ENCODE results near the gene RTL10.

RTL10 gene

DNA sequence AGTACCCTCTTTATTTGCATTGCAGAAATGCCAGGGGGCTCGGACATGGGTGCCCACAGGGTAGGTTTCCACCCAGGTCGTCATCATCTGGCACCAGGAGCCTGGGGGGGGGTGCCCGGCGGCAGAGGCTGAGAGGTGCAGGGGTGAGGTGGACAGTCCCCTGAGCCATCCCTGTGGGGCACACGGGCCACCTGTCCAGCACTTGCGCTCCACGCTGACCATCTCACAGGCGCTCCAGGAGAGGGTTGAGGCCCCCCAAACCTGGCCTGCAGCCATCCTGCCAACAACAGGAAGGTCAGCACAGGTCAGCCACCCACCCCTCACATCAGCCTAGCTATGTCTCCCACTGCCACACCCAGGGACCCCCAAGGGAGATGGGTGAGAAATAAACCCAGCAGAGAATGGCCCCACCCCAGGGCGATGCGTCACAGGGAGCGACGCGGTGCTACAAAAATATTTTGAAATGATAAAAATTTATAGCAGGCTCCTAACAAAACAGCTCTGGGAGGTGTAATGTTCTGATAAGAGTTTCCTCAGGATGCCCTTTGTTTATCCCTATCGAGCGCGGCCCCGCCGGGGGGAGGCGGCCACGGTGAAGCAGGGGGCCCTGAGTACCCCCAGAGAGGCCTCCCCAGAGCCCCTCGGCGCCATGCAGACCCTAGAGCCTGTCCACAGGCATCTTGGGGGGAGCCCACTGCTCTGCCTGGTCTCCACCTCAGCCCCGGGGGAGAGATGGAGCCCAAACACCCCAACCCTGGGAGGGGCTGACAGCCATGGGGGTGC lies 21.0 kb upstream of the RTL10 start:
- no peak for ATAC-seq

DNA sequence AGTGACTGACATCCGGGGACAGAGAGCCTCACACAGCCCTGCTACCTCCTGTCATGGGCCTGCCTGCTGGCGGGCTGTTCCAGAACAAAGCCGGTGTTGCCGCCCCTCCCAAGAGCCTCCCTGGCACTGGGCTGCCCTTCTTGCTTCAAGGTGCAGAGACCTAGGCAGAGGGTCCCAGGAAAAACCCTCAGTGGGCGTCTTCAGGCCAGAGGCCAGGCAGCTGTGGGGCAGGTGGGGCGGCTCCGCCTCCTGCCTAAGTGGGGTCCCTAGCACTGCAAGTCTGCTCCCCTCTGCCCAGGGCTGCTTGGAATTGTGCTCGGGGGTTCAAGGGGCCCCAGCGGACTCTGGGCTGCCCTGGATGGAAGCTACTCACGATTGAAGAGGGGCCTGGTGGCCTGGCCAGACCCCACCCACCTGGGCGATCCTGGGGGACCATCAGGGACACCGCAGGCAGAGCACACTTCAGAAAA lies 20.4 kb upstream of the RTL10 start:
- ATAC-seq: no peak

GRCh38 chr22:19874307-19875060 lies 19.8 kb upstream of the RTL10 start:
- ATAC-seq: peak; percentile 49 to 58

DNA sequence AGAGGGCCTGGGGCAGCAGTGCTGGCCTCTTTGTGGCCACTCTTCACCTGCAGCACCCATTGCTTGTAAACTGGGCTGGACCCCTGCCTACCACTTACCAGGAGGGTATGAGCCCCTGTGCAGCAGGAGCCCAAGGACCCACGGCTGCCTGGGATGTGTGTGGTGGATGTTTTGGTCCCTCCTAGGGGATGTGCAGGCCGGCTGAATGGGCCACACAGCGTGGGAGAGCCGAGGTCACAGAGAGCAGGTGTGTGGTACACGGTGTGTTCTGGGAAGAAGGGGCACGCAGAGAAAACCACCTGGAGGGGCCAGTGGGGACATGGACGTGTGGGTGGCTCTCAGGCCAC lies 19.3 kb upstream of the RTL10 start:
- no peak for ATAC-seq

- ATAC-seq: no peak
Measured at GRCh38 chr22:19873138-19873959, 18.7 kb upstream of the RTL10 start.

GRCh38 chr22:19872779-19873137 lies 18.1 kb upstream of the RTL10 start:
- no peak for ATAC-seq

DNA sequence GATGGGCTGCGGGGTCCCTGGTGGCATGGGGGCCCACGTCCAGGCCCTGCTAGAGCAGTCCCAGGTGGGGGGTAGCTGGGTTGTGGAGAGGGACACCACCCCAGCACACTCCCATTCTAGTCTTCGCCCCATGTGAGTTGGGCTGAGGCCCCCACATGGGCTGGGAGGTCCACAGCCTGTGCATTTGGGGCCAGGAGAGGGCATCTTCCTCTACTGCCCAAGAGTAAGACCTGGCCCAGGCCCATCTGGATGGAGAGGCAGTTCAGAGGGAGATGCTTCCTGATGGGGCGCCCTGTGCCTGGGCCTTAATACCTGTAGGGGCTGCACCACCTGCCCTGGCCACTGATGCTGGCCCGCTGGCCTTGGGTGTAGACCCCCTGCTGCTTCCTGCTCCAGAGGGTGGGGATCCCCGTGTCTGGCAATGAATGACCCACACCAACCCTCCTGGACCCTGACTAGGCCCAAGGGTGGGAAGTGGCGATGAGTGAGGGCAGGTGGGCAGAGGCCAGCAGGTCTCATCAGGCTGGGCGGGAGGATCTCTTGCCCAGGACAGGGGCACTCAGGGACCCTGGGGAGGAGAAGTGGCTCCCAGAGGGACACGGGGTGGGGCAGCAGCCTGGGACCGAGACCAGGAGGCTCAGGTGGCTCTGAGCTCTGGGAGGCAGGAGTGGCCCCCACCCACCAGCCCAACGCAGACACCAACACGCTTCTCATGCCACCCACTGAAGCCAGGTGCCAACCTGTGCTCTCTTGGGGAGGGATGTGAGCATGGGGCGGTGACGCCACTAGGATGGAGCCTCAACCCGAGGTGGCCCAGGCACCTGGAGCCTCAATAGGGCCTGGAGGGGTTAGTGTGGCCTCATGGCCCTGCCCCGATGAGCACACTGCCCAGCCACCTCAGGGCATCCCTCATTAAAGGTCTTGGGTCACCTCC lies 17.4 kb upstream of the RTL10 start:
- no peak for ATAC-seq

DNA sequence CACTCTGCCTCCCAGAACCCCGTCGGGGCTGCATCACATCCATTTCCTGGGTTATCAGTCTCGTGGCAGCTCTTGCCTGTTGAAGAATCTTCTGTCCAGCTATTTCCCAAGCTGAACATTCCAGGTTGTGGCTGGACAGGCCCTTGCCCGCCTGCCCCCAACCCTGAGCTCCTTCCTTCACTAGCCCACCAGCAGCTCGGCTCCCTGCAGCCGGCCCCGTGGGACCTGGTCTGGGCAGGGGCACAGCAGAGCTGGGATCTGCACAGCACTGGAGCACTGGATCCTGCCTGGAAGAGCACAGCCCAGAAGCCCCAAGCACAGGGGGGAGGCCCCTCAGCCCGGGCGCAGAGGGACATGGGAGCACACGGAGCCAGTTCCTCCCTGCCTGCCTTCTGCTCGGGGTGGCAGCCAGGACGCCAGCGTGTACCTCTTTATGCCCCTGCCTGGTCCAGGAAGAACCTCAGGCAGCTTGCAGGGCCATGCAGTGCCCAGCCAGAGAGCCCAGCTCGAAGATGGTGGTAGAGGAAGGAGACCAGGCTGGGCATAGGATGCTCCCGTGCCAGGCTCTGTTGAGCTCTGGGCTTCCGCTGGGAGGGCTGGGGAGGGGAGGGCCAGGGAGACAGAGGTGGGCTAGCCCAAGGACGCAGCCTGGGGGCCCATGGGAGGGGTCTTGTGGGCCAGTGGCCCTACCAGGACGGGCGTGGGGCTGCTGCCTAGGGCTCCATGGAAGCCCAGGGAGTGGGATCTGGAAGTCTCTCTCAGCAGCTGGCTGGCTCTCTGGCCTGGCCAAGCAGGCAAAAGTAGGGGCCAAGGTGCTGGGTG lies 16.6 kb upstream of the RTL10 start:
- ATAC-seq: no peak

- no peak for ATAC-seq
Measured at GRCh38 chr22:19870153-19871022, 15.7 kb upstream of the RTL10 start.

DNA sequence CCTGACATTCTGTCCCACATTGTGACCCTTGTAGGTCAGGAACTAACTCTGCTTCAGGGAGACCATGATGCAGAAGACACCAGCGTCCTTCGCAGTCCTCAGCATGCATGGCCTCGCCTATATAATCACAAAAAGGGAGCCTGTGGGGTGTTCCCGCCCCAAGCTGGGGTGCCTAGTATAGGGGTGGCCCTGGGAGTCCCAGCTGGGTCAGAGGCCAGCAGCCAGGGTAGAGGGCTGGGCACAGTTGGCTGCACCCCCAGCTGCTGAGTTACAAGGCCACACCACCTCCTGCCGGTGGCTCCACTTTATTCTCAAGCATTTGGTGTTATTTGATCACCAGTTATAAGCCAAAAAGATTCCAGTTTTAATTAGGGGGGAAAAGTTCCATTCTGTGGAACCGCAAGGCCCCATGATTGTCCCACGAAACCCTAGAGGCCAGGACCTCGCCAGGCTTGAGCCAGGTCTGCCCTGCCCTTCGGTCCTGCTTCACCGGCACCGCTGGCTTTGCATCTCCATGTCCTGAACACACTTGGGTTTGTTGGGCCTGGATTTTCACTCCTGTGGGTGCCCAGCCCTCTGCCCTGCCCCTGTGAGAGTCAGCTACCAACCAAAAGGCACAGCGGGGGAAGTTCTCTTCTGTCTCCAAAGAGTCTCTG lies 15.0 kb upstream of the RTL10 start:
- ATAC-seq: no peak

GRCh38 chr22:19868773-19869471 lies 14.2 kb upstream of the RTL10 start:
- ATAC-seq: no peak

DNA sequence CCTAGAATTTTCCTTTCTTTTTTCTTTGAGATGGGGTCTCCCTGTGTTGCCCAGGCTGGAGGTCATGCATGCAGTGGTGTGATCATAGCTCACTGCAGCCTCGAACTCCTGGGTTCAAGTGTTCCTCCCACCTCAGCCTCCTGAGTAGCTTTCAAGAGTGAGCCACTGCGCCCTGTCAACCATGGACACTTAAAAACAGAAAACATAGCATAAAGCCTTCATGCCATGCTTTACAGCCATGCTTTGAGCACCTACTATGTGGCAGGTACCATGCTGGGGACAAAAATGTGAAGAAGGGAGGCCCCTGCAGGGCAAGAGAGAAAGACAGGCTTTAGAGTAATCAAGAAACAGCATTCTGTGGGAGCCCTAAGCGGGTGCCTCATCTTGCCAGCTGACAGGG lies 13.7 kb upstream of the RTL10 start:
- ATAC-seq: no peak

DNA sequence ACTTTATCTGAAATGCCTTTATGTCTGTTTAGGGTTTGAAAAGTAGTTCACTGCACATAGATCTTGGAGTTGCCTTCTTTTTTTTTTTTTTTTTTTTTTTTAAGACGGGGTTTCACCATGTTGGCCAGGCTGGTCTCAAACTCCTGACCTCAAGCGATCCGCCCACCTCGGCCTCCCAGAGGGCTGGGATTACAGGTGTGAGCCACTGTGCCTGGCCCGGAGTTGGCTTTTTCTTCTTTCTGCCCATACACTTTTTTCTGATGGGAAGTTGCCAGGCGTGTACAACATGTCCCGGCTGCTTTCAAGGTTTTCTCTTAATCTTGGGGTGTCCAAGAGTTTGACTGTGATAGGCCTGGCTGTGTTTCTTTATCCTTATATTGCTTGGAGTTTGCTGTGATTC lies 12.9 kb upstream of the RTL10 start:
- no peak for ATAC-seq

GRCh38 chr22:19866665-19867009 lies 12.0 kb upstream of the RTL10 start:
- ATAC-seq: no peak

DNA sequence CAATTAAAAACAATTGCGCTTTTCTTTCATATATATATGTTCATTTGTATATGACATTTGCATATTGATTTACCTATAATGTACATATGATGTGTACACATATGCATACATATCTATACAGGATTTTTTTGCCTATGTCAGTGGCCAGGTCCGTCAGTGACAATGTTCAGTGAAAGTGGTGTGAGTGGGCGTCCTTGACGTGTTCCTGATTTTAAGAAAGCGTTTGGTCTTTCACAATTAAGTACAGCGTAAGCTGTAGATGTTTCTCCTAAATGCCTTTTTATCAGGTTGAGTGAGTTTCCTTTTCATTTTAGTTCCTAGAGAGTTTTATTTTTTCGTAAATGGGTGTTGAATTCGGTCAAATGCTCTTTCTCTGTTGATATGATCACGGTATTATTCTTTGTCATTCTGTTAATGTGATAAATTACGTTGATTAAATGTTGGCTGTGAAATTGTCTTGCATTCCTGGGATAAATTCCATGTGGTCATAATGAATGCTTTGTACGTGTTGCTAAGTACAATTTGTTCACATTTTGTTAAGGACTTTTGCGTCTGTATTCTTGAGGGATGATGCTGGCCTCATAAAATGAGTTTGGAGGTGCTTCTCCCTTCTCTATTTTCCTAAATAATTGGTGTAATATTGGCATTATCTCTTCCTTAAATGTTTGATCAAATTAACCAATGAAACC lies 10.6 kb upstream of the RTL10 start:
- ATAC-seq: no peak

- ATAC-seq: no peak
Measured at GRCh38 chr22:19864538-19865106, 9.9 kb upstream of the RTL10 start.

GRCh38 chr22:19863571-19863970 lies 8.9 kb upstream of the RTL10 start:
- ATAC-seq: no peak

DNA sequence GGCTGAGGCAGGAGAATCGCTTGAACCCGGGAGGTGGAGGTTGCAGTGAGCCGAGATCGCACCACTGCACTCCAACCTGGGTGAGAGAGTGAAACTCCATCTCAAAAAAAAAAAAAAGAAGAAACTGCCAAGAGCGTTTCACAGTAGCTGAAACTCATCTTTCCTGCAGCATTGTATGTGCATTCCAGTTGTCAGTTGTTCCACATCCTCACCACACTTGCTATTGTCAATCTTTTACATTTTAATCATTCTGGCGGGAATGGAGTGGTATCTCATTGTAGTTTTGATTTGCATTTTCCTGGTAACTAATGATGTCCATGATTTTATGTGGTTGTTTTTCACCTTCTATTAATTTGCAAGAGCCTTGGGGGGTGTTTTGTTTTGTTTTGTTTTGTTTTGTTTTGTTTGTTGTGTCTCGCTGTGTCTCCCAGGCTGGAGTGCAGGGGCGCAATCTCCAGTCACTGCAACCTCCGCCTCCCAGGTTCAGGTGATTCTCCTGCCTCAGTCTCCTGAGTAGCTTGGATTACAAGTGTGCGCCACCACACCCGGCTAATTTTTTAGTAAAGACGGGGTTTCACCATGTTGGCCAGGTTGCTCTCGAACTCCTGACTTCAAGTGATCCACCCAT lies 8.1 kb upstream of the RTL10 start:
- no peak for ATAC-seq
